MM.1S (cell line): ENCODE results near the gene STK4.

ENCODE experiments used
- CTCF ChIP-seq: fragments of 300-600 bp; sonication (generic); IDR thresholded peaks from 2 replicates; pipeline ENCODE4 v1.5.1; 2016; ENCODE audit warnings: antibody characterized with exemption, low read length, mixed read lengths
- EZH2 ChIP-seq: fragments of 300-600 bp; sonication (generic); optimal IDR thresholded peaks from 2 replicates; pipeline ENCODE3; 2017; ENCODE audit warnings: low read depth, mild to moderate bottlenecking, antibody characterized with exemption, low read length, mixed read lengths
- EZH2phosphoT487 ChIP-seq: fragments of 300-600 bp; sonication (generic); IDR thresholded peaks from 2 replicates; pipeline ENCODE4 v1.6.1; 2018; ENCODE audit warnings: antibody characterized with exemption, low read length

DNA sequence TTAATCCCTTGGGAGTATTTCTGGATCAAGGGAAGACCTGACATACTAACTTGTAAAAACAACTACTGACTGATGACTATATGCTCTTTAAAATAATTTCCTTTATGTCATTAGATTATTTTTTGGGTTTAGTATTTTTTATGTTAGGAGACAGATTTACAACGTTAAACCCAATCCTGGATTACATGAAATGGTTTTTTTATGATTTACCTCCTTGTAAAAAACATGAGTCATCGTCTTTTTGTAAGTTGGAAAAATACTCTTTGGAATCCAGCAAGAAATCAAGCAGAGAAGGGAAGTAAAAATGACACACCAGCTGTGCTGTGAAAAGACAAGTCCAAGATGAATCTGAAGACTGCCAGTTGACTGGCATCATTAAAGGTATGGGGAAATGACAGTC lies 6.7 kb downstream of the STK4 start:
- TF ChIP-seq CTCF: no peak
- no peak for TF ChIP-seq EZH2phosphoT487
- no peak for TF ChIP-seq EZH2
